GM12878 (cell line): ENCODE measurements around the gene SLC39A11. TPM values are rescaled to one million over a fixed set of nuclear protein-coding genes. Genes with fewer than 3 reads are reported as not detected.

Experiments
- ATAC-seq: fragments of 200-7000 bp; cut with Tn5 transposase; 3 replicates; pipeline ENCODE4 v1.9.1; 2020; ENCODE audit warnings: mild to moderate bottlenecking, moderate library complexity
- BruUV-seq: library from RNA; stranded (reverse); fragments of 400-500 nt; replicated peaks from 2 replicates; lab custom pipeline; 2021; lab: Mats Ljungman, UMichigan
- CTCF ChIA-PET: fragments of 300-600 bp; sonication (Branson Sonifier 250); formaldehyde crosslinking; extraction: SDS; loops from one replicate; lab custom pipeline; 2021; ENCODE audit warnings: inconsistent platforms; lab: Yijun Ruan, JAX
- POLR2A ChIA-PET: fragments of 350-600 bp; formaldehyde crosslinking; extraction: SDS; loops from one replicate; lab custom pipeline; 2021; ENCODE audit warnings: inconsistent platforms; lab: Charles Lee
- RAD21 ChIA-PET: fragments of 300-600 bp; sonication (Branson Sonifier 250); formaldehyde crosslinking; loops from one replicate; lab custom pipeline; 2023; ENCODE audit warnings: antibody characterized with exemption; ENCODE audit not compliant: unreplicated experiment; lab: Charles Lee
- SMC1A ChIA-PET: fragments of 300-600 bp; sonication (Branson Sonifier 250); formaldehyde crosslinking; loops from one replicate; lab custom pipeline; 2023; ENCODE audit not compliant: unreplicated experiment, uncharacterized antibody; lab: Charles Lee
- DNase-seq: peaks from one replicate; pipeline ENCODE4 v3.0.0-alpha.2; 2011; ENCODE audit warnings: low read depth, low spot score
- FAIRE-seq: peaks from 3 replicates; lab custom pipeline; 2011; peaks lifted over from hg19 to GRCh38; lab: Jason Lieb, UNC
- H2AFZ ChIP-seq: 2 replicates; pipeline ENCODE4 v1.6.0; 2011; ENCODE audit warnings: low read depth, low read length, control low read depth; ENCODE audit not compliant: control insufficient read depth
- H3K27ac ChIP-seq: 2 replicates; pipeline ENCODE4 v1.5.1; 2011; ENCODE audit warnings: control low read depth; ENCODE audit not compliant: control insufficient read depth, insufficient read depth
- H3K27me3 ChIP-seq, 2 experiments: replicated peaks in 1 of 2; 2 replicates each; pipeline versions ENCODE4 v1.6.0 to v1.6.1; 2011; ENCODE audit warnings: low read length in 1 of 2; ENCODE audit not compliant: control insufficient read depth in 2 of 2, insufficient read depth in 2 of 2
- H3K36me3 ChIP-seq, 2 experiments: 2 replicates each; pipeline ENCODE4 v1.5.1; 2011; ENCODE audit warnings: low read length in 1 of 2; ENCODE audit not compliant: control insufficient read depth in 2 of 2, insufficient read depth in 2 of 2
- H3K4me1 ChIP-seq: 2 replicates; pipeline ENCODE4 v1.6.1; 2011; ENCODE audit warnings: mild to moderate bottlenecking, low read length, moderate library complexity, mixed read lengths; ENCODE audit not compliant: control insufficient read depth, insufficient read depth
- H3K4me2 ChIP-seq: 2 replicates; pipeline ENCODE4 v1.6.0; 2011; ENCODE audit warnings: control low read depth; ENCODE audit not compliant: control insufficient read depth, insufficient read depth
- H3K4me3 ChIP-seq: fragments of 200-600 bp; sonication (generic); 2 replicates; pipeline ENCODE4 v1.5.1; 2016
- H3K79me2 ChIP-seq: 2 replicates; pipeline ENCODE4 v1.6.0; 2011; ENCODE audit warnings: low read length; ENCODE audit not compliant: control insufficient read depth, insufficient read depth
- H3K9ac ChIP-seq: 2 replicates; pipeline ENCODE4 v1.8.0; 2011; ENCODE audit warnings: low read length, control low read depth, mixed read lengths; ENCODE audit not compliant: control insufficient read depth, insufficient read depth
- H3K9me3 ChIP-seq: replicated peaks from 3 replicates; pipeline ENCODE4 v1.5.1; 2011; ENCODE audit warnings: mild to moderate bottlenecking, low read length; ENCODE audit not compliant: control insufficient read depth, insufficient read depth
- H4K20me1 ChIP-seq: 2 replicates; pipeline ENCODE4 v1.6.0; 2011; ENCODE audit not compliant: control insufficient read depth, insufficient read depth
- CBFB ChIP-seq: IDR thresholded peaks from 2 replicates; pipeline ENCODE4 v1.6.1; 2016; ENCODE audit warnings: antibody characterized with exemption, low read depth
- CBX3 ChIP-seq: fragments of 200-600 bp; sonication (generic); IDR thresholded peaks from 2 replicates; pipeline ENCODE4 v1.6.1; 2016; ENCODE audit warnings: low read depth, borderline replicate concordance
- CTCF ChIP-seq, 3 experiments: IDR thresholded peaks in 2 of 3; conservative IDR thresholded peaks in 1 of 3; 2 replicates each; pipeline ENCODE4 v1.5.1; 2011; ENCODE audit warnings: low read depth in 3 of 3, low read length in 3 of 3, mild to moderate bottlenecking in 3 of 3, control low read depth in 2 of 3, moderate library complexity in 2 of 3, inconsistent platforms in 1 of 3, mixed read lengths in 1 of 3; ENCODE audit not compliant: control insufficient read depth in 2 of 3, insufficient read depth in 1 of 3; ENCODE audit errors: extremely low read depth in 1 of 3
- EED ChIP-seq: sonication (generic); IDR thresholded peaks from 2 replicates; pipeline ENCODE4 v1.6.1; 2016; ENCODE audit warnings: antibody characterized with exemption, low read depth
- FOXM1 ChIP-seq: IDR thresholded peaks from 2 replicates; pipeline ENCODE4 v1.6.1; 2012; ENCODE audit warnings: low read depth, mild to moderate bottlenecking, inconsistent platforms, low read length, moderate library complexity
- HCFC1 ChIP-seq: fragments of 150-350 bp; IDR thresholded peaks from 2 replicates; pipeline ENCODE4 v1.6.1; 2014; ENCODE audit warnings: low read length
- JUND ChIP-seq: IDR thresholded peaks from 2 replicates; pipeline ENCODE4 v1.6.1; 2012; ENCODE audit warnings: low read depth, mild to moderate bottlenecking, low read length, improper control_type of control experiment, moderate library complexity
- LARP7 ChIP-seq: fragments of 450-650 bp; IDR thresholded peaks from 2 replicates; pipeline ENCODE4 v1.6.1; 2017; ENCODE audit warnings: mild to moderate bottlenecking
- NR2F1 ChIP-seq: fragments of 450-650 bp; conservative IDR thresholded peaks from 2 replicates; pipeline ENCODE4 v1.6.1; 2017; ENCODE audit warnings: mild to moderate bottlenecking
- PAX8 ChIP-seq: fragments of 450-650 bp; IDR thresholded peaks from 2 replicates; pipeline ENCODE4 v1.6.1; 2017; ENCODE audit warnings: mild to moderate bottlenecking, moderate library complexity
- SIX5 ChIP-seq: IDR thresholded peaks from 2 replicates; pipeline ENCODE4 v1.6.1; 2011; ENCODE audit warnings: mild to moderate bottlenecking, low read depth, low read length, moderate library complexity; ENCODE audit not compliant: severe bottlenecking
- SP1 ChIP-seq: IDR thresholded peaks from one replicate; pipeline ENCODE4 v1.6.1; 2011; ENCODE audit warnings: low read depth, low read length
- TCF12 ChIP-seq: IDR thresholded peaks from 2 replicates; pipeline ENCODE4 v1.6.1; 2011; ENCODE audit warnings: low read depth, mild to moderate bottlenecking, low read length
- TCF7 ChIP-seq: IDR thresholded peaks from 2 replicates; pipeline ENCODE4 v1.6.1; 2014; ENCODE audit warnings: antibody characterized with exemption, borderline replicate concordance
- ZZZ3 ChIP-seq: IDR thresholded peaks from 2 replicates; pipeline ENCODE4 v1.6.1; 2011; ENCODE audit warnings: low read depth; ENCODE audit not compliant: control insufficient read depth, insufficient read length
- WGBS: methylation state at CpG from one replicate; pipeline ENCODE4 v1.1.6; 2016; ENCODE audit warnings: low lambda C conversion rate; ENCODE audit not compliant: insufficient replicate concordance, insufficient coverage; ENCODE audit errors: missing lambda C conversion rate; 5-methylcytosine and 5-hydroxymethylcytosine counted together
- in situ Hi-C: fragments of 300-500 bp; cut with MboI; formaldehyde crosslinking; loops from 9 replicates; pipeline ENCODE4 v1.14.3; 2018; ENCODE audit warnings: mixed read lengths
- intact Hi-C: fragments of 100-400 bp; cut with micrococcal nuclease; formaldehyde crosslinking; loops from one replicate; pipeline ENCODE4 v1.14.2; 2022; ENCODE audit not compliant: unreplicated experiment
- polyA plus RNA-seq, 11 experiments: library from polyadenylated mRNA; depleted of rRNA in 4 of 11; unstranded in 6 of 11; stranded (reverse) in 5 of 11; fragments of >200 nt; fragmentation: Nextera tagmentation in 4 of 11; fragmentation: Illumina TruSeq in 1 of 11; extraction: Ambion mirVana in 4 of 11; extraction: Trizol in 1 of 11; gene quantifications; 1 replicate in 1 of 11; 2 replicates in 10 of 11; pipeline versions ENCODE4 v1.2.1 to v1.2.3, GENCODE V29; 2011 to 2016; ENCODE audit warnings: inconsistent platforms in 2 of 11, missing spikeins in 2 of 11, low read depth in 1 of 11
- total RNA-seq, 4 experiments: library from RNA; depleted of rRNA in 3 of 4; stranded (reverse); fragments of >200 nt in 3 of 4; fragmentation: Illumina TruSeq in 1 of 4; extraction: Trizol in 1 of 4; gene quantifications; 2 replicates each; pipeline versions ENCODE4 v1.2.1 to v1.2.3, GENCODE V29; 2013 to 2021

The SLC39A11 gene
- total and polyA plus RNA-seq, 10 of the 15 experiments (the other 5 are each of a cell fraction or from before 2014, with no cell fraction given): 8.6 to 23.8 (median 14.0) TPM

GRCh38 chr17:73122953-73123605 lies 30.6 kb upstream of the SLC39A11 start:
- 68% methylated on average over 4 of the region's 4 CpGs for WGBS
- no peak overlapping the region for H3K27ac ChIP-seq
- H3K79me2 ChIP-seq: no peaks in the 10 kb centered on the region
- FAIRE-seq (no peak), DNase-seq (no peak), ATAC-seq (no peak)
- ChIA-PET RAD21 (no interaction called here), POLR2A (interaction anchor here (0.9 kb wide), 1 partner anchor 16 kb away, joined by 3 read pairs; no protein-coding TSS in a partner anchor), CTCF (no interaction called here), SMC1A (no interaction called here)
- no peaks in the 10 kb centered on the region for H3K9me3 ChIP-seq
- no peaks in the 10 kb centered on the region for H3K4me1 ChIP-seq
- H2AFZ ChIP-seq: no peak overlapping the region
- H3K9ac ChIP-seq: no peak overlapping the region
- no peak overlapping the region for H3K4me3 ChIP-seq
- no peak for TF ChIP-seq FOXM1
- TF ChIP-seq EED: no peak
- no peak for TF ChIP-seq SIX5
- TF ChIP-seq ZZZ3: no peak
- no peak for TF ChIP-seq NR2F1
- no peaks in the 10 kb centered on the region for H3K36me3 ChIP-seq
- in situ Hi-C loops (no loop called here), intact Hi-C loops (no loop called here)
- BruUV-seq: no TSS peak
- no peaks in the 10 kb centered on the region for H3K27me3 ChIP-seq
- H3K4me2 ChIP-seq: no peak overlapping the region
- H4K20me1 ChIP-seq: no peaks in the 10 kb centered on the region

GRCh38 chr17:73121506-73121905 lies 29.0 kb upstream of the SLC39A11 start:
- ChIA-PET CTCF (no interaction called here), POLR2A (no interaction called here)
- FAIRE-seq: no peak
- Histone ChIP-seq H3K4me1 (no peaks in the 10 kb centered on the region), H3K9me3 (no peaks in the 10 kb centered on the region)
- TF ChIP-seq SP1 (no peak), HCFC1 (no peak), JUND (no peak), PAX8 (no peak), TCF7 (no peak), CBFB (no peak), CBX3 (no peak), LARP7 (no peak), CTCF (IDR thresholded peaks at IDR 0.05 in 2 of 3, conservative IDR thresholded peaks at IDR 0.05 in 1 of 3; ENCODE audit: control insufficient read depth in 2 of 3, extremely low read depth in 1 of 3, insufficient read depth in 1 of 3, low read depth in 3 of 3, low read length in 3 of 3) (no peak), TCF12 (no peak)
- TF ChIP-seq, all 136 proteins: peak for 0
- H3K4me2 ChIP-seq: no peak overlapping the region
- no TSS peak for BruUV-seq
- SMC1A ChIA-PET: interaction anchor here (1.1 kb wide), 1 partner anchor 11 kb away, joined by 3 read pairs; no protein-coding TSS in a partner anchor
- H3K36me3 ChIP-seq: no peaks in the 10 kb centered on the region
- intact Hi-C loops (no loop called here), in situ Hi-C loops (no loop called here)
- RAD21 ChIA-PET: no interaction called here
- ATAC-seq (no peak), DNase-seq (no peak)
- no peaks in the 10 kb centered on the region for H4K20me1 ChIP-seq
- 52% methylated on average over 5 of the region's 5 CpGs for WGBS
- H3K4me3 ChIP-seq: no peak overlapping the region
- no peak overlapping the region for H2AFZ ChIP-seq
- no peaks in the 10 kb centered on the region for H3K79me2 ChIP-seq
- no peaks in the 10 kb centered on the region for H3K27me3 ChIP-seq
- H3K27ac ChIP-seq: no peak overlapping the region
- H3K9ac ChIP-seq: no peak overlapping the region
